HG02588 (cell line): ENCODE results near the gene CLEC4F.

Source experiments
- ATAC-seq: cut with Tn5 transposase; IDR thresholded peaks from one replicate; pipeline ENCODE4 v1.9.1; 2021; ENCODE audit warnings: mild to moderate bottlenecking, moderate library complexity; ENCODE audit not compliant: unreplicated experiment

CLEC4F gene

DNA sequence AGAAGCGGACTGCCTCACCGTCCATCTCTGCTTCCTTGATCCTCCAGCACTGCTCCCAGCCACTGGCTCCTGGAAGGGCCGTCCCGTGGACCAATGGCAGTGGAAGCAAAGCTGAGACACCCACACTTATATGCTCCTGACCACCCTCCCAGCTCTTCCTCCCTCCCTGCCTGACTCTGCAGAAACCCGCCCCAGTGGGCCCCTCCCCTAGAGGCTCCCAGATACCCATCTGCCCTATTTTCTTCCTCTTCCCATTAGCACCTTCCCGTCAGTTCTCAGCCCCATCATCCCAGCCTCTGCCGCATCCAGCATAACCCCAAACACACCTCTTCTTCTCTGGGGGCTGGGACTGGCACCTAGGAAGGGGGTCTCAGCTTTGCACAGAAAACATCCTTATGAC is at the start of gene CLEC4F:
Gene CLEC4F, minus strand, starts transcription at position 101 of the 400 bp plus-strand sequence. Its CDS starts 76 bp downstream, at position 25.
- no peak for ATAC-seq

- ATAC-seq: no peak
Observed at GRCh38 chr2:70868970-70869369, 48.6 kb upstream of the CLEC4F start.

- no peak for ATAC-seq
Observed at GRCh38 chr2:70861777-70862625, 41.6 kb upstream of the CLEC4F start.

DNA sequence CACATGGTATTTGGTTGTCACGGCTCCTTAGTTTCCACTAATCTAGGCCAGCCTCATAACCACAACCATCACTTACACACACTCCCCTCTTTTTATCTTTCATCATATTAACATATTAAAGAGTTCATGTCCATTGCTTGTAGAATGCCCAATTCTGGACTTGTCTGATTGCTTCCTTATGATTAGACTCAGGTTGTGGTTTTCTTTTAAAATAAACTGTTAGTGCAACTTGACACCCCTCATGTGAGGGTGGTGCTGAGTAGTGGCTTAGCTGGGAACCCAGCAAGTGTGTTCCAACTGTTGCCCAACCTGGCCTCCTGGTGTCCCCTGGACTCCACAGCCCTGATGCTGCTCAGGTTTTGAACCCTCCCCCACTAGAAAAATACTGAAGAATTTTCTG is 35.3 kb upstream of the CLEC4F start:
- no peak for ATAC-seq

GRCh38 chr2:70854411-70854810 is 34.0 kb upstream of the CLEC4F start:
- no peak for ATAC-seq

GRCh38 chr2:70852824-70853223 is 32.4 kb upstream of the CLEC4F start:
- no peak for ATAC-seq

DNA sequence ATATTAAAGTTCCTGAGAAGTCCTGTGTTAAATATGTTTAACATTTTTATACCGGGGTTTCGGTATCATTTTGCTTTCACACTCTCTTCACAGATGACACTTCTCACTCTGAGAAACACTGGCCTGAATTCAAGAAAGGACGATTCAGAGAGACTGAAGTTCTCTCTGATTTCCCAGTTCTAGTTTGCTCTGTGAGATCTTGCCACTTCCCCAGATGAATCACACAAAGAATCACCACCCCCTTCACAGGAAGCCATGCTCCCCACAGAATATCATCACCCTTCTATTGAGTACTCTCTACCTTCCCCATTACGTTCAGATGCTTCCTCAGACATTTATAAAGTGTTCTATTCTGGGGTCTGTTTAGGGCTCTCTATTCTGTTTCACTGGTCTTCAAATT is 31.3 kb upstream of the CLEC4F start:
- ATAC-seq: no peak

GRCh38 chr2:70850925-70851324 is 30.5 kb upstream of the CLEC4F start:
- no peak for ATAC-seq

- no peak for ATAC-seq
Observed at GRCh38 chr2:70842401-70842800, 22.0 kb upstream of the CLEC4F start.

- ATAC-seq: no peak
Observed at GRCh38 chr2:70837980-70838925, 17.9 kb upstream of the CLEC4F start.

DNA sequence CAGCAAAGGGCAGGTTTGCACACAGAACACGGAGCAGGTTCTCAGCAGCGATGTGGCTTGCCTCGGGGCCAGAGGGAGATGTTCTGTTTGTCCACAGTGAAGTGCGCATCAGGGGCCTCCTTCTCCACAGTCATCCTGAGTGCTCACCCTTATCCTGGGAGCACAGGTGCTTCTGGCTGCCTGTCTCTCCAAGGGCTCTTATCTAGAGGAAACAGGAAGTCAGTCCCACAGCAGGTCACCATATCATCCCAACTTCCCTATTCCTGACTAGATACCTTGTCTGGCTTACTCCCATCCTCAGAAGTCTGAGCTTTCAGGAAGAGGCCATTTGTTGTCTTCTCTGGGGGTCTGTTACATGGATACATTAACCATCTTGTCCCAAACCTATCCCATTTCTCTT is 15.2 kb upstream of the CLEC4F start, which contains the start of gene CD207:
Gene CD207, minus strand, starts transcription at position 174 of the 400 bp plus-strand sequence. Its CDS starts 40 bp downstream, at position 134.
- ATAC-seq: no peak

- ATAC-seq: no peak
Observed at GRCh38 chr2:70834881-70835280, 14.5 kb upstream of the CLEC4F start.

GRCh38 chr2:70834106-70834505 is 13.7 kb upstream of the CLEC4F start:
- no peak for ATAC-seq

DNA sequence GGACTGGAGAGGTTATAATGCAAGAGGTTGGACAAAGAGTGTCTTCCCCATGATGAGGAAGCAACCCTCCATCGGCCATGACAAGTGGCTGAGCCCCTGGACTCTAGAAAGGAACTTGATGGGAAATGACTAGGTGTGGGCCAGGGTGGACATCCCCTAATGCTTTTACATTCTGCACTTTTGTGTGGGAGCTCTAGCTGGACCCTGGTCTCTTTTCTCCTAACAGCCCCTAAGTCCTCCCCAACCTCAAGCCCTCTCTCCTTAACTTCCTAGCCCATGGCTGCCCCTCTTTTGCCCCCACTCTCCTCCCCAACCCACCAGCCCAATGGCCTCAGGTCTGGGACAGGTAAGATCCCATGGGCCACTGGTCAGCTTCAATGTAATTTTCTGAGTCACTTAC is 12.8 kb upstream of the CLEC4F start:
- no peak for ATAC-seq

DNA sequence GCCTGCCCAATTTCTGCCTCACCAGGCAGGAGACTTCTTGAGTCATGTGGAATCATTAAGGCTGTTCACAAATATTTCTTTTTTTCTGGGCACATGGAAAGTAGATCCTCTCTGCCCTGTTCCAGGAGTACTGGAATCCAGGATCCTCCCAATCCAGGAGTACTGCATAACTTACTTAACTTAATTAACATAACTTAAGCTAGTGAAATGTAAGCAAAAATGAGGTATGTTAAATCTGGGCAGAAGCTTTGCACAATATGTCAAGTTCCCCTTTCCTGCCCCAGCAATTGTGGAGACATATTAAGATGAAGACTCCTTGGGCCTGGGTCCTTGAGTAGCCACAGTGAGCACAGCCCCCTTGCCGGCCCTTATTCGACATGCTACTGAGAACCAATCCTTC is 12.0 kb upstream of the CLEC4F start:
- no peak for ATAC-seq

DNA sequence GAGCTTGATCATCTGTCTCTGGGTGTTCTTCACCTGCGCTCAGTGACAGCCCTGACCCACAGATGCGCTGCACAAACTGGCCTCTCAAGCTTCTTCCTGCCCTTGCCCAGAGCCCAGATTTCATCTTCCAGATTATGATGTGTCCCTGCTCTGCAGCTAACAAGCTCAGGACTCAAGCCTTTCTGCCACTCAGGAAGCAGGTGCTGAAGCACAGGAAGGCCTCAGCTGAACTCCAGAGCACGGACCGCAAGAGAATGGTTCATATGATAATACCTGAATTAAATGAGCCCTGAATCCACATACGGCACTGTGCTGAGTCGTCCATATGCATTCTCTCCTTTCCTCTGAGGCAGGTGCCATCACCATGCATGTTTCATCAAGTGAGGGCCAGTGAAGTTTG is 11.5 kb upstream of the CLEC4F start:
- ATAC-seq: no peak

DNA sequence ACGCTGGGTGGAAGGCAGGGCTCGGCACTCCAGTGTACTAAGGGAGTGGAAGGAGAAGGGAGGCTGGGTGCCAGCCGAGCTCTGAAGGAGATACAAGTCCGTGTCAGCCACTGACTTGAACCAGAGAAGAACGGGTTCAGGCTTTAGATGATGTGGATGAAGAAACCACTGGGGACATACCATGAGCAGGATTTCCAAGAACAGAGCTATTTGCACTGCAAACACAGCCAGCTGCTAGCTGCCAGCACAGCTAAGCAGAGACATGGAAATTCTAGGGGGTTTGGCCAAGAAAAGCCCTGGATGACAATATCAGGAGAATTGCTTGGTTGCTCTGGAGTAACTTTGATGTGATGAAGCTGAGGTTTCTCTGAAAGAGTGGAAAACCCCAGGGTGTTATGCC is 10.0 kb upstream of the CLEC4F start:
- no peak for ATAC-seq

- ATAC-seq: no peak
Observed at GRCh38 chr2:70829916-70830315, 9.5 kb upstream of the CLEC4F start.

GRCh38 chr2:70828914-70829824 is 8.8 kb upstream of the CLEC4F start:
- no peak for ATAC-seq

- no peak for ATAC-seq
Observed at GRCh38 chr2:70828115-70828514, 7.7 kb upstream of the CLEC4F start.

DNA sequence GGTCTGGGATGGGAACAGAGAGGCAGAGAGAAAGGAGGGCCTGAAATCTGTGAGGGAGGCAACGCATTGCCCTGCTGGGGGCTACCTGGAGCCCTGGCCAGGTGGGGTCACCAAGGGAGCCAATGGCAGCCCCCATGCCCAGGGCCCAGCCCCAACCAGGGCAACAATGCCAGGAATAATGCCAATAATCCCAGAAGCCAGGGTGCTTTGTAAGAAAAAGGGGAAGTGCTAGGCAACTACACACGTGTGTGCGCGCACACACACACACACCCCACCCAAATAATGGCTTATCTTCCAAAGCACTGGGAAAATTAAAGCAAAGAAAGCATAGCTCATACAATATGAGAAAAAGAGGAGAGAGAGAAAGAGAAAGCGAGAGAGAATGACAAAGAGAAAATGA is 7.0 kb upstream of the CLEC4F start:
- no peak for ATAC-seq
